ENCODE results near the gene ELL2. TPM values are rescaled to one million over a fixed set of nuclear protein-coding genes. Genes with fewer than 3 reads are reported as not detected.

The ELL2 gene
- total and polyA plus RNA-seq, 9 of the 15 experiments (the other 6 are each of a cell fraction or from before 2014, with no cell fraction given), result 4.3 to 18.3 (median 14.5) TPM

DNA sequence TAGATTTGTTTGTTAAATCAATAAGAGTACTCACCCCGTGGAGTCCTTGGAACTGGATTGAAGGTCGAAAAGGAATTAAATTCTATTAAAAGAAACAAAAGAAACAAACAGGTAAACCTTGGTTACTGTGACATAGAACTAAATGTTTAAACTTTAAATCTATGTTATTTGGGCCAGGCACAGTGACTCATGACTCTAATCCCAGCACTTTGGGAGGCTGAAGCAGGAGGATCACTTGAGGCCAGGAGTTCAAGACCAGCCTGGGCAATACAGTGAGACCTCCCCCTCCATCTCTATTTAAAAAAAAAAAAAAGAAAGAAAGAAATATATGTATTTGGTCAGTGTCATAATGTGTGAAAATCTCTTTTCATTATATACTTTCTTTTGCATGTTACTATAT lies 18.7 kb downstream of the ELL2 start (continued):
- TF ChIP-seq, protein P1, sequence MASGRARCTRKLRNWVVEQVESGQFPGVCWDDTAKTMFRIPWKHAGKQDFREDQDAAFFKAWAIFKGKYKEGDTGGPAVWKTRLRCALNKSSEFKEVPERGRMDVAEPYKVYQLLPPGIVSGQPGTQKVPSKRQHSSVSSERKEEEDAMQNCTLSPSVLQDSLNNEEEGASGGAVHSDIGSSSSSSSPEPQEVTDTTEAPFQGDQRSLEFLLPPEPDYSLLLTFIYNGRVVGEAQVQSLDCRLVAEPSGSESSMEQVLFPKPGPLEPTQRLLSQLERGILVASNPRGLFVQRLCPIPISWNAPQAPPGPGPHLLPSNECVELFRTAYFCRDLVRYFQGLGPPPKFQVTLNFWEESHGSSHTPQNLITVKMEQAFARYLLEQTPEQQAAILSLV (tag; IDR thresholded peaks at IDR 0.05), result no peak
- TF ChIP-seq, protein P2, sequence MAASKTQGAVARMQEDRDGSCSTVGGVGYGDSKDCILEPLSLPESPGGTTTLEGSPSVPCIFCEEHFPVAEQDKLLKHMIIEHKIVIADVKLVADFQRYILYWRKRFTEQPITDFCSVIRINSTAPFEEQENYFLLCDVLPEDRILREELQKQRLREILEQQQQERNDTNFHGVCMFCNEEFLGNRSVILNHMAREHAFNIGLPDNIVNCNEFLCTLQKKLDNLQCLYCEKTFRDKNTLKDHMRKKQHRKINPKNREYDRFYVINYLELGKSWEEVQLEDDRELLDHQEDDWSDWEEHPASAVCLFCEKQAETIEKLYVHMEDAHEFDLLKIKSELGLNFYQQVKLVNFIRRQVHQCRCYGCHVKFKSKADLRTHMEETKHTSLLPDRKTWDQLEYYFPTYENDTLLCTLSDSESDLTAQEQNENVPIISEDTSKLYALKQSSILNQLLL (CRISPR knock-in tag; IDR thresholded peaks at IDR 0.05; ENCODE audit: borderline replicate concordance), result no peak
- TF ChIP-seq CAMTA2 (CRISPR knock-in tag; conservative IDR thresholded peaks at IDR 0.05) (no peak), ADNP (tag; IDR thresholded peaks at IDR 0.05) (0 out of 2 replicates have a peak, but pooled peaks have one; percentile 19), KLF16 (IDR thresholded peaks at IDR 0.05) (no peak), BMI1 (IDR thresholded peaks at IDR 0.05; ENCODE audit: low read length) (no peak), ZFP30 (CRISPR knock-in tag; IDR thresholded peaks at IDR 0.05; ENCODE audit: borderline replicate concordance) (no peak), PHF8 (IDR thresholded peaks at IDR 0.05; ENCODE audit: borderline replicate concordance, low read length) (no peak), KDM1A (IDR thresholded peaks at IDR 0.05) (0 out of 4 replicates have a peak, but pooled peaks of 1 of the 2 experiments have one; percentile 17)
- TF ChIP-seq, protein P3, sequence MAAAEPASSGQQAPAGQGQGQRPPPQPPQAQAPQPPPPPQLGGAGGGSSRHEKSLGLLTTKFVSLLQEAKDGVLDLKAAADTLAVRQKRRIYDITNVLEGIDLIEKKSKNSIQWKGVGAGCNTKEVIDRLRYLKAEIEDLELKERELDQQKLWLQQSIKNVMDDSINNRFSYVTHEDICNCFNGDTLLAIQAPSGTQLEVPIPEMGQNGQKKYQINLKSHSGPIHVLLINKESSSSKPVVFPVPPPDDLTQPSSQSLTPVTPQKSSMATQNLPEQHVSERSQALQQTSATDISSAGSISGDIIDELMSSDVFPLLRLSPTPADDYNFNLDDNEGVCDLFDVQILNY (CRISPR knock-in tag; IDR thresholded peaks at IDR 0.05), result no peak
- TF ChIP-seq, protein P4, sequence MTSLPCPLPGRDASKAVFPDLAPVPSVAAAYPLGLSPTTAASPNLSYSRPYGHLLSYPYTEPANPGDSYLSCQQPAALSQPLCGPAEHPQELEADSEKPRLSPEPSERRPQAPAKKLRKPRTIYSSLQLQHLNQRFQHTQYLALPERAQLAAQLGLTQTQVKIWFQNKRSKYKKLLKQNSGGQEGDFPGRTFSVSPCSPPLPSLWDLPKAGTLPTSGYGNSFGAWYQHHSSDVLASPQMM (CRISPR knock-in tag; IDR thresholded peaks at IDR 0.05), result no peak

Data from K562 (cell line).